Parathyroid adenoma (tissue), 2 donors: Measurements from ENCODE around the gene ALK.

ENCODE experiments used
- H2AFZ ChIP-seq: fragments of 300-600 bp; sonication (generic); one replicate; pipeline ENCODE4 v1.7.0; 2017; ENCODE audit warnings: antibody characterized with exemption, mild to moderate bottlenecking
- H3K27ac ChIP-seq: fragments of 300-600 bp; sonication (generic); one replicate; pipeline ENCODE4 v1.7.0; 2017
- H3K27me3 ChIP-seq: fragments of 300-600 bp; sonication (generic); one replicate; pipeline ENCODE4 v1.7.0; 2017; ENCODE audit warnings: low read length; ENCODE audit not compliant: control insufficient read depth, insufficient read depth
- H3K36me3 ChIP-seq: fragments of 300-600 bp; sonication (generic); one replicate; pipeline ENCODE4 v1.7.0; 2017; ENCODE audit warnings: low read length; ENCODE audit not compliant: control insufficient read depth, insufficient read depth
- H3K4me1 ChIP-seq: fragments of 300-600 bp; sonication (generic); one replicate; pipeline ENCODE4 v1.7.0; 2017; ENCODE audit warnings: control low read depth
- H3K4me2 ChIP-seq: fragments of 300-600 bp; sonication (generic); one replicate; pipeline ENCODE4 v1.7.0; 2017; ENCODE audit warnings: low read length
- H3K4me3 ChIP-seq: fragments of 300-600 bp; sonication (generic); one replicate; pipeline ENCODE4 v1.7.0; 2017; ENCODE audit warnings: low read depth, low read length
- H3K79me2 ChIP-seq: fragments of 300-600 bp; sonication (generic); one replicate; pipeline ENCODE4 v1.7.0; 2017; ENCODE audit warnings: control low read depth
- H3K9ac ChIP-seq: fragments of 300-600 bp; sonication (generic); one replicate; pipeline ENCODE4 v1.7.0; 2017; ENCODE audit warnings: mild to moderate bottlenecking
- H3K9me3 ChIP-seq: fragments of 300-600 bp; sonication (generic); one replicate; pipeline ENCODE4 v1.7.0; 2017; ENCODE audit warnings: low read length; ENCODE audit not compliant: control insufficient read depth
- CTCF ChIP-seq: fragments of 300-600 bp; sonication (generic); IDR thresholded peaks from one replicate; pipeline ENCODE4 v1.7.0; 2017; ENCODE audit warnings: antibody characterized with exemption, mild to moderate bottlenecking
- donor health status: primary hyperparathyroidism.

Gene ALK

GRCh38 chr2:29528371-29528770, 393.0 kb downstream of the ALK start:
- Histone ChIP-seq H3K4me2 (no peak overlapping the region), H3K27me3 (no peaks in the 10 kb centered on the region), H3K79me2 (no peaks in the 10 kb centered on the region), H3K36me3 (no peaks in the 10 kb centered on the region), H3K9ac (no peak overlapping the region), H3K4me1 (no peaks in the 10 kb centered on the region), H3K9me3 (no peaks in the 10 kb centered on the region), H3K4me3 (no peak overlapping the region), H2AFZ (no peak overlapping the region), H3K27ac (no peak overlapping the region)
- TF ChIP-seq CTCF = no peak

DNA sequence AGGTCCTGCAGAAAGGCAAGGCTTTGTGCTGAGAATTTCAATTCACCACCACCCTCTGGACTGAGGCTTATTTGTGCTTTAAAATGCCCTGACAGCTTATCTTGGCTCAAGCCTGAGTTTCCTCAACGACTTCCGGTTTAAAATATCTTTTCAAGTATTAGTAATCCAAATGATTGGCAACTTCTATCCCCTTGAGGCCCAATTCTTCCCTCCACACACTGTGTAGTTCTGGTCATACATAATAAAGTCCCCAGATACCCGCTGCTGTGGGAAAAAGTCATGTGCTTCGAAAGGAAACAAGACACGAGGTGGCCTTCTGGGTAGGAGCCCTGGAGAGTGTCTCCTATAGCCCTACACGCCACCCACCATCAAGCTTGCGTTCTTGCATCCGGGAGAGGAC, 393.4 kb downstream of the ALK start:
- H3K27ac ChIP-seq = no peak overlapping the region
- TF ChIP-seq CTCF = no peak
- H3K4me1 ChIP-seq = no peaks in the 10 kb centered on the region
- no peak overlapping the region for H3K4me2 ChIP-seq
- H3K79me2 ChIP-seq = no peaks in the 10 kb centered on the region
- H3K36me3 ChIP-seq = no peaks in the 10 kb centered on the region
- H3K9ac ChIP-seq = no peak overlapping the region
- H3K4me3 ChIP-seq = no peak overlapping the region
- no peaks in the 10 kb centered on the region for H3K27me3 ChIP-seq
- no peak overlapping the region for H2AFZ ChIP-seq
- H3K9me3 ChIP-seq = no peaks in the 10 kb centered on the region

DNA sequence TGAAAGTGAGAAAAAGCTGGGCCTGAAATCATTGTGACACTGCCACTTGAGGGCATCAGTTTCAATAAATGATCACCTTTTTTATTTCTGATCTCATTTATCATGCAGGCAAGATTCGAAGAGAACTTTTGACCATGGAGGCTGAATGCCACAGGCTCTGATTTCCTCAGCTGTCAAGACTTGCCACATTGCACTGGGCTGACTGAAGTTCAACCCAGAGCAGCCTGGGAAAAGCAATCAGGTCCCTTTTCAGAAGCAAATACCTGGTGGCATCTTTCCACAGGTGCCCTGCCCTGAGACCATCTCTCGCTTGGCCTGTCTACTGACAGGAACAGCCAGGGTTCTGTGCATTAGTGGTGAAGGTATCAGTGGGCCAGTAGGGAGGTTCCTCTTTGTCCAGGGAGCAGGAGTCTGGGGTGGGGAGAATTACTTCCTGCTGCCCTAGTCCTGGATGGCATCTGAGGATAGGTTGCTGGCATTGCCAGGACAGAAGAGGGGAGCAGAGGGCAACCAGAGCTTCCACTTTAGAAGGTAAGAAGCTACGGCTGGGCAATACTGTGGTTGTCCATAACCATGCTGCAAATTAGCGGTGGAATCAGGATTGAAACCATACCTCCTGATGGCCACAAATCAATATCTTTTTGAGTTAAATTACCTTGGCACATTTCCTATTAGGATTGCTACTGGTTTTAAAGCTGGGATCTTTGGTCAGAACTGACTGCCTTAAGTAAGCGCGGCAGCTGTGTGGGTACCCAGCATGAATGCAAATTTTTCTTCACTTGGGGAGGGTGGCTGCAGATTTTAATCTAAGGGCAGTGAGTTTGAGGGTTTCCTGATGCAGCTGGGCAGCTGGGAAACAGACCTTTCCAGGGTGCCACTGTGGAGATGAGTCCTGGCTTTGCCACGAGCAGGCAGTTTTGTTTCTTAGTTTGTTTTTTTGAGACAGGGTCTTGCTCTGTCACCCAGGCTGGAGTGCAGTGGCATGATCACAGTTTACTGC, 394.5 kb downstream of the ALK start:
- no peak overlapping the region for H3K4me3 ChIP-seq
- no peak for TF ChIP-seq CTCF
- H2AFZ ChIP-seq = no peak overlapping the region
- H3K9ac ChIP-seq = no peak overlapping the region
- no peaks in the 10 kb centered on the region for H3K9me3 ChIP-seq
- no peak overlapping the region for H3K4me2 ChIP-seq
- H3K27ac ChIP-seq = no peak overlapping the region
- H3K4me1 ChIP-seq = no peaks in the 10 kb centered on the region
- H3K27me3 ChIP-seq = no peaks in the 10 kb centered on the region
- no peaks in the 10 kb centered on the region for H3K79me2 ChIP-seq
- no peaks in the 10 kb centered on the region for H3K36me3 ChIP-seq

DNA sequence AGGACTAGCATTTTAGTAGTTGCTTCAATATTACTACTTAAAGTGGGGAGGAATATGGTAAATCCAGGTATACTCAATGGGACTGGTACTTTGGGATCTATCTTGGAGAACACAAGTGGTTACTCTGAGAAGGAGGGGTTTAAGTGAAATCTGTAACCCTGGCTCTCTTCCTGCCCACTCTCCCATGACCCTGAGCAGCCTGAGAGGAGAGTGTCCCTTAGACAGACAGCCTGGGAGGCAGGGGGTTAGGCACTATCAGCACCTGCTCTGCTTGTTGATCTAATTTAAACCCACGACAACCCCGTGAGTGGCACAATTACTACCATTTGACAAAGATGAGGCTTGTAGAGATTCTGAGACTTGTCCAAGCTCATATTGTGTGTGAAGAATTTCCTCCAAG, 395.5 kb downstream of the ALK start:
- no peak for TF ChIP-seq CTCF
- Histone ChIP-seq H3K4me1 (no peaks in the 10 kb centered on the region), H3K4me2 (no peak overlapping the region), H3K27ac (no peak overlapping the region), H2AFZ (no peak overlapping the region), H3K9me3 (no peaks in the 10 kb centered on the region), H3K79me2 (no peaks in the 10 kb centered on the region), H3K4me3 (no peak overlapping the region), H3K36me3 (no peaks in the 10 kb centered on the region), H3K27me3 (no peaks in the 10 kb centered on the region), H3K9ac (no peak overlapping the region)

GRCh38 chr2:29524652-29525051, 396.7 kb downstream of the ALK start:
- Histone ChIP-seq H3K9ac (no peak overlapping the region), H3K27ac (no peak overlapping the region), H3K36me3 (no peaks in the 10 kb centered on the region), H3K27me3 (no peaks in the 10 kb centered on the region), H3K79me2 (no peaks in the 10 kb centered on the region), H3K4me2 (no peak overlapping the region), H3K9me3 (no peaks in the 10 kb centered on the region), H3K4me3 (no peak overlapping the region), H3K4me1 (peaks cover under 1% of the 10 kb centered on the region), H2AFZ (no peak overlapping the region)
- TF ChIP-seq CTCF = no peak
